HG03521 (cell line): ENCODE measurements around the gene EME2.
"Not testable (repeated sequence)": the region's sequence is repeated elsewhere in the genome, so short reads cannot be mapped to it uniquely, and the experiment has no call there.

Experiments used
- ATAC-seq: cut with Tn5 transposase; IDR thresholded peaks from one replicate; pipeline ENCODE4 v1.9.1; 2021; ENCODE audit warnings: mild to moderate bottlenecking, moderate library complexity; ENCODE audit not compliant: unreplicated experiment

Gene EME2

DNA sequence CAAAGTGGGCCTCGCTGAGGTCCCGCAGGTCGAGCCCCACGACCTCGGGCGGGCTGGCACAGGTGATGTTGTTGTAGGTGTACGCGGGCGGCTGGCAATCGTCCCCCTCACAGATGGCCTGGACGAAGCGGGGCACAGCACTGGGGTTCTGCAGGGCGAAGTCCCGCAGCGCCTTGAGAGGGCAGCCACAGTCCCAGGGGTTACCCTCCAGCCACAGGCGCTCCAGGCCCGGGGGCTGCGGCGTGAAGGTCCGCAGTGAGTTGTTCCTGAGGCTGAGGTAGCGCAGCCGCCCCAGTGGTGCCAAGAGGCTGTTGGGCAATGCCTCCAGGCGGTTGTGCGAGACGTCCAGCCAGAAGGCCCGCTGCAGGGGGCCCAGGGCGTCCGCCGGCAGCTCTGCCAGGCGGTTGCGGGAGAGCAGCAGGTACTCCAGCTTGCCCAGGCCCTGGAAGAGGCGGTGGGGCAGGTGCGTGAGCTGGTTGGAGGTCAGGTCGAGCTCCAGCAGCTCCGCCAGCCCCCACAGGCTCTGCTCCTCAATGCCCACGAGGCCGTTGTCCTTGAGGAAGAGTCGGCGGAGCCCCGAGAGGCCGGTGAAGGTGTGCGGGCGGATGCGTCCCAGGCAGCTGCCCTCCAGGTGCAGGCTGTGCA lies 18.1 kb downstream of the EME2 start:
- ATAC-seq: no peak

DNA sequence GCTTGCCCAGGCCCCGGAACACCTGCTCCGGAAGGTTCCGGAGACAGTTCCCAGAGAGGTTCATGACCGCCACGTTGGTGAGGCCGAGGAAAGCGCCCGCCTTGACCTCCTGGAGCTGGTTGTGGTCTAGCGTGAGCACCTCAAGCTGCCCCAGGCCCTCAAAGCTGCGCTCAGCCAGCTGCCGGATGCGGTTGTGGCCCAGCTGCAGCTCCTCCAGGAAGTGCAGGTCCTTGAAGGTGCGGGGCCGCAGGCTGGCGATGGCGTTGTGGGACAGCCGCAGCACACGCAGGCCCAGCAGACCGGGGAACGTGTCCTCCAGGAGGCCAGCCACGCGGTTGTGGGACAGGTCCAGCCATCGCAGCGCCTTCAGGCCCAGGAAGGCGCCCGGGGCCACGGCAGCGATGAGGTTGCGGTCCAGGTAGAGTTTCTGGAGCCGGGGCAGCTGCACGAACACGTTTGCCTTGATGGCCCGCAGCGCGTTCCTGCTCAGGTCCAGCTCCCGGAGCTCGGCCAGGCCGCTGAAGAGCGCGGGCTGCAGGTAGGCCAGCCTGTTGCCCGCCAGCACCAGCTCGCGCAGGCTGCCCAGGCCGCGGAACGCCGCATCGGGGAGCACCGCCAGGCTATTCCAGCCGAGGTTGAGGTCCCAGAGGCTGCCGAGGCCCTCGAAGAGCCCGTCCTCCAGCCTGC lies 18.8 kb downstream of the EME2 start:
- ATAC-seq: no peak

DNA sequence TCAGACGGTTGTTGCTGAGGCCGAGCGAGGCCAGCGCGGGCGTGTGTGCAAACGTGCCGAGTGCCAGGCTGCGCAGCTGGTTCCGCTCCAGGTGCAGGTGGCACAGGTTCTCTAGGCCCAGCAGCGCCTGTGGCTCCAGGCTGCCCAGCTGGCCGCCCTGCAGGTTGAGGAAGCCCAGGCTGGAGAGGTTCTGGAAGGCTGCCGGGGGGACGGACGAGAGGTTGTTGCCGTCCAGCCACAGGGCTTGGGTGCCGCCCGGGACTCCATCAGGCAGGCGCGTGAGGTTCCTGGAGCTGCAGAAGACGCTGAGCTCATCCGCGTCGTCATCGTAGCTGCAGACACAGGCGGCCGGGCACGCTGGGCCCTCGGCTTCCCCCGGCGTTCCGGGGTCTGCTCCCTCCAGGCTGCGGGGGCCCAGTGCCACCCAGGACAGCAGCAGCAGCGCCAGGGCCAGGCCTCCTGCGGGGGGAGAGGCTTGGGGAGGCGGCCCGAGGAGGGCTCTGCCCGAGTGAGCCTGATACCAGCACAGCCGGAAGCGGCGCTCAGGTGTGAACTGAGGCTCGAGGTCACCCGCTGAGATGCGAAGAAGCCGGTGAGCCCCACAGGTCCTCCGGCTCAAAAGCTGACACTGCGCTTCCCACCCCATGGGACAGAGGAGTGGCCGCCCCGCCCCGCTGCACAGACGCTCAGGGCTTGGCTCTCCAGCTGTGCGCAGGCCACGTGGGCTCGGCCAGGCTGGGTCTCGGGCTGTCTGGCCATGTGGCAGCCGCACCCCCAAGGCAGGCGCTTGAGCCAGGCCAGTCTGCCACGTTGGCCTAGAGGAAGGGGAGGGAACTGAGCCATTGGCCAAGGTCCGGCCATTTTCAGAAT lies 19.6 kb downstream of the EME2 start:
- no peak for ATAC-seq

DNA sequence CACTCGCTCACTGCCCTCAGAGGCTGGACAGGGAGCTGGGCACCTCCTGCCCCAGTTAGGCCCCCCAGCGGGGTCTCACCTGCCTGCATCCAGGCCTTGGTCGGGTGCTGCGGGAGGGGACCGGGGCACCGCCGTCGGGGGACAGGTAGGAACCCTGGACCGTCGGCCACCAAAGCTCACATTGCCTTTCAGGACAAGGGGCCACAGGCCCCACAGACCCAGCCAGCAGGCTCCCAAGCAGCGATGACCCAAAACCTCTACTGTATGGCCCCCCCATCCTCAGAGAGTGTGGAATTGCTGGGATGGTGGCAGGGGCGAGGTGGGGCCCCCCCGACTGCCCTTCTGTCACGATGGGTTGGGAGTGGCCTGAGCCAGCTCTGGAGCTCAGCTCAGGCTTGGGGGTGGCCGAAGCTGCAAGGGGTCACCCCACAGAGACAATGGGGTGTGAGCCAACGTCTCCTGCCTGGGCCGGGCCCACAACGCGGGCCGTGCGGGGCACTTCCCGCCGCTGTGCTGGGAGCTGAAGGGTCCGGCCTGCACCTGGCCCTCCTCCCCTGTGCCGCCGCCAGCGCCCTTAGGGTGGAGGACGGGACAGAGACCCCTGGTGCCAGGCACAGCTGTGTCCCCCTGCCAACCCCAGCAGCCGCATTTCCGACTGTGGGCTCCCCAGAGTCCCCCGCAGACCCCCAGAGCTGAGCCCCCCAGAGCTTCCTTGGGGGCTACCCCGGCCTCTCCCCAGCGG lies 20.4 kb downstream of the EME2 start:
- ATAC-seq: no peak

- ATAC-seq: no peak
Observed at GRCh38 chr16:1793578-1794220, 21.1 kb downstream of the EME2 start, which contains the start of gene IGFALS. TSS of gene IGFALS (minus strand) at chr16:1793705. CDS start at chr16:1793652, 53 bp downstream.

DNA sequence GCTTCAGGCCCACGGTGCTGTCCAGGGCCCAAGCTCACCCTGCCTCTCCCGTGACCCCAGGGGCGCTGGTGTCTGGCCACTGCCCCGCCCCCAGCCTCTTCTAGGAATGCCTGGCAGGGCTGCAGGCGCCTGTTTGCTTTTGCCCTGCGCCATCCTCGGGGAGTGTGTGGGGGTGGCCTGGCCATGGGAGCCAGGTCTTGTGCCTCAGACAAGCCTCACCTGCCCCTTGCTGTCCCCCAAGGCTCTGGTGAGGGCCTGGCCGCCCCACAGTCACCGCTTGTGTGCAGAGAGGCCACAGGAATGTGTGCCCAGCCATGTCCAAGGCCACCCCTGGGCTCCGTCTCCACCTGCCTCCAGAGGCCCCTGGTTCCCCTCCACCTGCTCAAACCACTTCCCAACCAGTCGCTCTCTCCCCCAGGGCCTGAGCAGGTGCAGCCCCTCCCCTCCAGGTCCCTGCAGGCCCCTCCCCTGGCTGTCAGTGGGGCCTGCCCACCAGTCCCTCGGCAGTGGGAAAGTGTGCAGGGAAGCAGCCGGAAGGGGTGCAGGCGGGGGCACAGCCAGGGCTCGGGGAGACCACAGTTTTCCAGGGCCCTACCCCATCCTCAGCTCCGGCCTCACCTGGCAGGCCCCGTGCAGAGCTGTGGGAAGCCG lies 21.7 kb downstream of the EME2 start:
- no peak for ATAC-seq

DNA sequence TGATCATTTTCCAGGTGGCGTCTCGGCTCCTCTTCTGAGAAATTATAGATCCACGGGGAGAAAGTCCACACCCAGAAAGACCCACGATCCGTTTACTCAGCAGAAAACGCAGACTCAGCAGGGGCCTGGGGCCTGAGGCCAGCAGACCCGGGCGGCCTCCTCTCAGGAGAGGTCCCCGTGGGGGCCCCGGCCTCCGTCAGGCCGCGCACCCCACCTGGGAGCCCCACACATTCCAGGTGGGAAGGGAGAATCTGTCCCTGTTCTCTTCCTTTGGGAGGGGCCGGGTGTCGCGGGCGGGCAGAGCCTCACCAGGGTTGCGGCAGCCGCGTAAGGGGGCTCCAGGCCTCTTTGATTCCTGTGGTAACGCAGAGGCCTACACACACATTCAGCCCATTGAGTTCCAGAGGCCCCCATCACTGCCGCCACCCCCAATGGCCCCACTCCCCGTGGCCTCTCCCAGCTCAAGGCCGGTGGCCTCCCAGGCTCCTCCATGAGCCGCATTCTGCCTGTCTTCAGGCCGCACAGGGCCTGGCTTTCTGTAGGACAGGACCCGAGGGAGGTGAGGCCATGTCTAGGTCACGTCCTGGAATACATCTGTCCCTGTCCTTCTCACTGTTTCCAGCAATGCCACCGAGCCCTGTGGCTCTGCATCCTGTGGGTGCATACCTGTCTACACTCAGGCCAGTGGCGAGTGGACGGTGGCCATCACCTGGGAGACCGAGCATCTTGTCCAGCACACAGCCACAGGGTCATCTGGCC lies 22.5 kb downstream of the EME2 start:
- no peak for ATAC-seq

GRCh38 chr16:1799263-1799662 lies 26.7 kb downstream of the EME2 start:
- not testable (repeated sequence) for ATAC-seq

DNA sequence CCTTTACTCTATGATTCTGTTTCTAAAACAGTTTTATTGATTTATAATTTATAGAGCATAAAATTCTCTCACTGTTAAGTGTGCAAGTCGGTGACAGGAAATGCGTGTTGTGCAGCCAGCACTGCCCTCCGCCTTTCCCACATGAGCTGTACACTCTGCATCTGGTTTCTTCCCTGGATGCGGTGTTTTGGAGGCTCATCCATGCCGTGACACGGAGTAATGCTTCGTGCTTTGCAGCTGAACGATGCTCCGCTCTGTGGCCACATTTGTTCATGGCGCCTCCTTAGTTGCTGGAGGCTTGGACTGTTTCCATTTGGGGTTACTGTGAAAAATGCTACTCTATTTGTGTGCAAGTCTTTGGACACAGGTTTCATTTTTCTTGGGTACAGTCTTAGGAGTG lies 28.1 kb downstream of the EME2 start:
- ATAC-seq: no peak

GRCh38 chr16:1807626-1808025 lies 35.0 kb downstream of the EME2 start:
- ATAC-seq: no peak

GRCh38 chr16:1808691-1809090 lies 36.1 kb downstream of the EME2 start:
- no peak for ATAC-seq

DNA sequence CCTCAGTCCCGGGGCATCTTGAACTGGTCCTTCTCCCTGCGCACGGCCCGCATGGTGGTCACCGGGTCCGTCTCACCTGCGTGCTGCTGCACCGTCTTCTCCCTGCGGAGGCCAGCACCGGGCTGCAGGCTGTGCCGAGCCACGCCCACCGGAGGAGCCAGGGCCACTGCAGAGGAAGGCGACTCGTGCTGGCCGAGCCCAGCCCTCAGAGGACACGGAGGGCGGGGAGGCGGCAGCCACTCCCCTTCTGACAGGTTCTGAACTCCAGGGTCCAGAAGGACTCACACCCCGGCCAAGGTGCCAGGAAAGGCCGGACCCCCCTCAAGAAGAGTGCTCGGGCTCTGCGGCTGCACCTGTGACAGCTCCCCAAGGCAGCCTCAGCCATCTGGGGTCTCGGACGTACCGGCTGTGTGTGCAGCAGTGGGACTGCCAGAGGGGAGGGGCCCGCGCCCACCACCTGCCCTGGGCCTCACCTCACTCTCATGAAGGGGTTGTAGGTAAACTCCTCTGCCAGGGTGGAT lies 36.7 kb downstream of the EME2 start:
- ATAC-seq: no peak

- ATAC-seq: no peak
Observed at GRCh38 chr16:1810106-1810505, 37.5 kb downstream of the EME2 start.

DNA sequence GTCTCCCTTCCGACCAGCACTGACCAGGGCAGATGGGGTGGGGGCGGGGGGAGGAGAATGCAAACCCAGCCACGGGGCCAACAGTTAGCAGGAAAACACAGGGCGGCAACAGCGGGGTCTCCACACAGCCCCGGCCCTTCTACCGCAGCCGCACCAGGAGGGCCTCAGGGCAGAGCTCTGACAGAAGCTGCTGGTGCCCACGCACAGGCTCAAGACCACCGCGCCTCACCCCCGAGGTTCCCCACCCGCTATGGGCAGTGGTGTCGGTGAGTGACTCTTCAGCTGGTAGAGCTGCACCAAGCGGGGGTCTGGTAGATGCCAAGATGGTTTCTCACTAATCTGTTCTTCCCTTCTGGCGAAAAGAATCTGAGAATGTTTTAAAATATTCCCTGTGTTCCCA lies 37.9 kb downstream of the EME2 start:
- no peak for ATAC-seq

DNA sequence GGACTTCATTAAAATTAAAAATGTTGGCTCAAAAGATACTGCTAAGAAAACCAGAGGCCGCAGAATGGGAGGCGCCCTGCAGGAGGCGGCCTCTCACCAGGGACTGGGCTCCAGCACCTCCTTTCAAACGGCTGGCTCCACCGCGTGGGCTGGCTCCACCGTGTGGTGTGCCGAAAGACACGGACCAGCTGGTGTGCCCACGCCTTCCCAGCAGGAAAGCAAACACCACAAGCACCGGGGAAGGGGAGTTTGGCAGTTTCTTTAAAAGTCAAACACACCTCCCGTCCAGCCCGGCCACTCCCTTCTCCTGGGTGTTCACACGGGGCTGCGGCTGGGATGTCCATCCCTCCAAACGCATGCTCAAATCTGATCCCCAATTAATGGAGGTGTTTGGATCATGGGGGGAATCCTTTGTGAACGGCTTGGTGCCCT lies 40.1 kb downstream of the EME2 start:
- no peak for ATAC-seq

- no peak for ATAC-seq
Observed at GRCh38 chr16:1815461-1815860, 42.9 kb downstream of the EME2 start.

DNA sequence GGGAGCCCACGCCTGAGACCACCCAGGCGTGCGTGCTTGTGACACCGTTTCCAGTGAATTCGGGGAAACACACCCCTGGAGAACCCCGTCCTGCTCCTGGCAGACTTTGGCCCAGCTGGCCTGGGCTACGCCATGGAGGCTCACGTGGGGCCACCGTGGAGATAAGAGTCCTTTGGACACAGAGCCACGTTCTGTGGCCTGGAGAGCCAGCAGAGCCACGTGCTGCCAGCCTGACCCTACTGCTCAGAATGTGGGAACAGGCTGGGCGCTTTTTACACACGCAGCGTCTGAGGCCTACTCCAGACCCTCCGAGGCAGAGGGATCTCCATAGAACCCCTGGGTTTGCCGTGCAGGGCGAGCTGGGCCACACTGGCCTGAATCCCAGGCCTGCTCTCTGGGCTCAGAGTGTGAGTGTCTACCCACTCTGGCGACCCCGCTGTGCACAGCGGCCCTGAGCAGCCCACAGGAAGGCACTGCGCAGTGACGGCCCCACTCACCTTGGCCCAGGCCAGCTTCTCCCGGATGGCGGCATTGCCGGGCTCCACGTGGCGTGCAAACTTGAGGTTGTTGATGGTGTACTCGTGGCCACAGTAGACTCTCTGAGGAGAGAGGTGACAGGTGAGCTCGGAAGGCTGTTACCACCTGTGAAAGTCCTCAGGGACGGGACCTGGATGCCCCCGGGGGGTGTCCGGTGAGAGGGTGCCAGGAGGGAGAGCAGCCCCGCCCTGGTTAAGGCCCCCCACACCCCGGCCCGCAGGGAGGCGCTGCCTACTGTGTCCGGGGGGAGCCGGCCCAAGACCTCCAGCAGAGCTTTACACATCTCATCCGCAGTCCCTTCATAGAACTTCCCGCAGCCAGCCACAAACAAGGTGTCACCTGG lies 44.0 kb downstream of the EME2 start:
- ATAC-seq: no peak

- no peak for ATAC-seq
Observed at GRCh38 chr16:1817276-1817589, 44.6 kb downstream of the EME2 start.
